ENCODE data around the gene DDIAS. TPM values are rescaled to one million over a fixed set of nuclear protein-coding genes. Genes with fewer than 3 reads are reported as not detected.

DDIAS gene
- total and polyA plus RNA-seq, 7 donors, result 0.16 to 3.1 (median 0.66) TPM; not detected in 1

GRCh38 chr11:82981852-82982251, 80.3 kb downstream of the DDIAS start:
- no peaks in the 10 kb centered on the region for H3K9me3 ChIP-seq
- H3K36me3 ChIP-seq, result peaks cover 0 to 55% (median 9%) of the 10 kb centered on the region in 4 donors
- no peaks in the 10 kb centered on the region for H3K27me3 ChIP-seq
- DNase-seq, result no peak
- peaks cover 0 to 18% (median 6%) of the 10 kb centered on the region in 4 donors for H3K4me1 ChIP-seq
- WGBS, 2 donors, result 95 to 96% methylated on average over 6 of the region's 6 CpGs
- no peak overlapping the region for H3K27ac ChIP-seq
- intact Hi-C loops (cut with DNase I), result no loop called here
- TF ChIP-seq CTCF (IDR thresholded peaks at IDR 0.05) (no peak), POLR2A (IDR thresholded peaks at IDR 0.05) (no peak), EP300 (IDR thresholded peaks at IDR 0.05) (no peak), POLR2AphosphoS5 (IDR thresholded peaks at IDR 0.05) (no peak)
- H3K4me3 ChIP-seq, result no peak overlapping the region

Other genes starting within 250 kb of the DDIAS start
- gene FAM181B, start 167.9 kb upstream of the DDIAS start, total RNA-seq, result 1 to 10 TPM in 1 of 4 donors, under 1 TPM in 3; 0.83 to 1.4 (median 0.97) TPM
- under 1 TPM; under 0.01 to 0.34 (median 0.23) TPM for gene FAM181B, start 167.9 kb upstream of the DDIAS start, polyA plus RNA-seq
- gene PRCP, start 1.3 kb upstream of the DDIAS start, total RNA-seq, result 10 to 100 TPM; 27.4 to 40.2 (median 35.5) TPM
- 10 to 100 TPM; 12.6 to 32.0 (median 23.6) TPM for gene PRCP, start 1.3 kb upstream of the DDIAS start, polyA plus RNA-seq
- 10 to 100 TPM; 22.2 to 29.9 (median 26.3) TPM for gene RAB30, start 170.2 kb downstream of the DDIAS start, total RNA-seq
- 10 to 100 TPM in 2 of 3 donors, 1 to 10 TPM in 1; 6.0 to 27.7 (median 12.4) TPM for gene RAB30, start 170.2 kb downstream of the DDIAS start, polyA plus RNA-seq

Measured in sigmoid colon (tissue), 7 donors.